Middle frontal gyrus (tissue), 1 donor: ENCODE measurements around the gene RSAD1.
"Not testable (repeated sequence)": the region's sequence is repeated elsewhere in the genome, so short reads cannot be mapped to it uniquely, and the experiment has no call there.

ENCODE experiments used
- DNase-seq: peaks from one replicate; pipeline ENCODE4 v3.0.0-alpha.2; 2015; ENCODE audit warnings: low spot score; ENCODE audit errors: extremely low spot score

RSAD1 gene

GRCh38 chr17:50472286-50472685 lies 6.4 kb upstream of the RSAD1 start:
- DNase-seq, result no peak

- DNase-seq, result peak; percentile 33
Observed at GRCh38 chr17:50472761-50473161, 5.9 kb upstream of the RSAD1 start.

- no peak for DNase-seq
Observed at GRCh38 chr17:50473901-50474300, 4.8 kb upstream of the RSAD1 start.

GRCh38 chr17:50474523-50474922 lies 4.1 kb upstream of the RSAD1 start:
- no peak for DNase-seq

- DNase-seq, result no peak
Observed at GRCh38 chr17:50475362-50475761, 3.3 kb upstream of the RSAD1 start.

GRCh38 chr17:50475775-50476544 lies 2.7 kb upstream of the RSAD1 start:
- DNase-seq, result not testable (repeated sequence)

- DNase-seq, result no peak
Observed at GRCh38 chr17:50476545-50477315, 1.9 kb upstream of the RSAD1 start.

GRCh38 chr17:50477976-50478375 lies 684 bp upstream of the RSAD1 start:
- no peak for DNase-seq

GRCh38 chr17:50479522-50480141 lies 972 bp downstream of the RSAD1 start:
- DNase-seq, result no peak

- no peak for DNase-seq
Observed at GRCh38 chr17:50480142-50480764, 1.6 kb downstream of the RSAD1 start.

- DNase-seq, result no peak
Observed at GRCh38 chr17:50480854-50481490, 2.3 kb downstream of the RSAD1 start.

- DNase-seq, result no peak
Observed at GRCh38 chr17:50481648-50482047, 3.0 kb downstream of the RSAD1 start.

GRCh38 chr17:50482110-50482509 lies 3.5 kb downstream of the RSAD1 start:
- no peak for DNase-seq

- peak; percentile 67 for DNase-seq
Observed at GRCh38 chr17:50482516-50482915, 3.9 kb downstream of the RSAD1 start.

- no peak for DNase-seq
Observed at GRCh38 chr17:50483266-50483665, 4.6 kb downstream of the RSAD1 start.

- DNase-seq, result no peak
Observed at GRCh38 chr17:50484386-50485155, 5.9 kb downstream of the RSAD1 start.

- no peak for DNase-seq
Observed at GRCh38 chr17:50487213-50488096, 8.8 kb downstream of the RSAD1 start.

- no peak for DNase-seq
Observed at GRCh38 chr17:50488880-50489279, 10.2 kb downstream of the RSAD1 start.

GRCh38 chr17:50491505-50491904 lies 12.8 kb downstream of the RSAD1 start:
- DNase-seq, result no peak

GRCh38 chr17:50492214-50492613 lies 13.6 kb downstream of the RSAD1 start:
- DNase-seq, result no peak
